GM23248 (cell line): ENCODE data around the gene SPAG6.

Experiments used
- EZH2 ChIP-seq: fragments of 200-600 bp; sonication (generic); IDR thresholded peaks from 2 replicates; pipeline ENCODE4 v1.6.1; 2018; ENCODE audit warnings: antibody characterized with exemption, mild to moderate bottlenecking; ENCODE audit not compliant: insufficient read depth, poor library complexity, severe bottlenecking
- EZH2phosphoT487 ChIP-seq: fragments of 200-600 bp; sonication (generic); IDR thresholded peaks from 2 replicates; pipeline ENCODE4 v1.6.1; 2018; ENCODE audit warnings: antibody characterized with exemption, moderate library complexity, mild to moderate bottlenecking, low read depth; ENCODE audit not compliant: insufficient read depth

GRCh38 chr10:22367471-22367870 lies 22.2 kb downstream of the SPAG6 start:
- TF ChIP-seq EZH2phosphoT487 (no peak), EZH2 (no peak)
